HepG2 (cell line): ENCODE results near the gene IGF2. TPM values are rescaled to one million over a fixed set of nuclear protein-coding genes. Genes with fewer than 3 reads are reported as not detected.

ENCODE experiments used
- AFF4 ChIP-seq: sonication (generic); formaldehyde crosslinking; IDR thresholded peaks from 2 replicates; pipeline ENCODE4 v1.4.0; 2020; ENCODE audit warnings: missing genetic modification reagents
- HMGA1 ChIP-seq: sonication (generic); formaldehyde crosslinking; conservative IDR thresholded peaks from 2 replicates; pipeline ENCODE4 v1.4.0; 2020; ENCODE audit warnings: missing genetic modification reagents
- HNF1B ChIP-seq: sonication (generic); formaldehyde crosslinking; IDR thresholded peaks from 2 replicates; pipeline ENCODE4 v1.5.1; 2020; ENCODE audit warnings: mild to moderate bottlenecking, moderate library complexity, missing genetic modification reagents
- IRF2 ChIP-seq: IDR thresholded peaks from 2 replicates; pipeline ENCODE4 v1.6.1; 2018; ENCODE audit warnings: missing genetic modification reagents, missing compliant biosample characterization
- KDM2A ChIP-seq: sonication (generic); formaldehyde crosslinking; IDR thresholded peaks from 2 replicates; pipeline ENCODE4 v1.4.0; 2020; ENCODE audit warnings: low read depth, missing genetic modification reagents, borderline replicate concordance
- KLF9 ChIP-seq: IDR thresholded peaks from 2 replicates; pipeline ENCODE4 v1.6.1; 2016; ENCODE audit warnings: low read depth
- MEIS1 ChIP-seq: sonication (generic); formaldehyde crosslinking; IDR thresholded peaks from 2 replicates; pipeline ENCODE4 v1.9.0; 2021; ENCODE audit warnings: mild to moderate bottlenecking, missing genetic modification reagents, moderate library complexity, borderline replicate concordance
- MNT ChIP-seq: fragments of 450-650 bp; IDR thresholded peaks from 2 replicates; pipeline ENCODE4 v1.6.1; 2016
- MXD3 ChIP-seq: IDR thresholded peaks from 2 replicates; pipeline ENCODE4 v1.6.1; 2016; ENCODE audit warnings: mild to moderate bottlenecking, missing biosample characterization, missing genetic modification reagents
- MXD4 ChIP-seq: IDR thresholded peaks from 2 replicates; pipeline ENCODE4 v1.6.1; 2016; ENCODE audit warnings: mild to moderate bottlenecking, missing biosample characterization, missing genetic modification reagents
- RELA ChIP-seq: sonication (generic); formaldehyde crosslinking; IDR thresholded peaks from 2 replicates; pipeline ENCODE4 v1.4.0; 2020; ENCODE audit warnings: missing genetic modification reagents
- SP2 ChIP-seq: sonication (generic); formaldehyde crosslinking; IDR thresholded peaks from 2 replicates; pipeline ENCODE4 v1.5.1; 2020; ENCODE audit warnings: mild to moderate bottlenecking, missing genetic modification reagents
- U2AF2 ChIP-seq: fragments of 200-400 bp; formaldehyde crosslinking; IDR thresholded peaks from 2 replicates; pipeline ENCODE4 v1.6.1; 2017; ENCODE audit warnings: low read depth, mild to moderate bottlenecking, low read length
- ZBTB49 ChIP-seq: sonication (generic); formaldehyde crosslinking; IDR thresholded peaks from 2 replicates; pipeline ENCODE4 v1.4.0; 2020; ENCODE audit warnings: missing genetic modification reagents, borderline replicate concordance
- ZNF446 ChIP-seq: sonication (generic); formaldehyde crosslinking; IDR thresholded peaks from 2 replicates; pipeline ENCODE4 v1.5.0; 2020; ENCODE audit warnings: mild to moderate bottlenecking, missing genetic modification reagents
- ZNF562 ChIP-seq: sonication (generic); formaldehyde crosslinking; IDR thresholded peaks from 2 replicates; pipeline ENCODE4 v1.8.0; 2022; ENCODE audit warnings: missing genetic modification reagents, borderline replicate concordance
- ZNF614 ChIP-seq: IDR thresholded peaks from 2 replicates; pipeline ENCODE4 v1.6.1; 2018; ENCODE audit warnings: missing biosample characterization, missing genetic modification reagents, inconsistent platforms, borderline replicate concordance
- ZNF75D ChIP-seq: sonication (generic); formaldehyde crosslinking; IDR thresholded peaks from 2 replicates; pipeline ENCODE4 v1.8.1; 2023; ENCODE audit warnings: missing genetic modification reagents, mild to moderate bottlenecking, borderline replicate concordance
- ZNF761 ChIP-seq: sonication (generic); formaldehyde crosslinking; conservative IDR thresholded peaks from 2 replicates; pipeline ENCODE4 v1.4.0; 2020; ENCODE audit warnings: mild to moderate bottlenecking, missing genetic modification reagents
- ZNF775 ChIP-seq: sonication (generic); formaldehyde crosslinking; IDR thresholded peaks from 2 replicates; pipeline ENCODE4 v1.4.0; 2020; ENCODE audit warnings: missing genetic modification reagents, mild to moderate bottlenecking, moderate library complexity, borderline replicate concordance
- polyA plus RNA-seq, 8 experiments: library from polyadenylated mRNA; depleted of rRNA in 3 of 8; stranded (reverse) in 7 of 8; unstranded in 1 of 8; fragments of >200 nt; fragmentation: Illumina TruSeq in 4 of 8; extraction: Trizol in 4 of 8; gene quantifications; 2 replicates each; pipeline versions ENCODE4 v1.2.1 to v1.2.3, GENCODE V29; 2011 to 2016; ENCODE audit warnings: low read depth in 4 of 8, missing spikeins in 1 of 8, mixed read lengths in 1 of 8; ENCODE audit not compliant: insufficient read depth in 1 of 8
- total RNA-seq, 5 experiments: library from RNA; depleted of rRNA; stranded (reverse); fragments of >200 nt; fragmentation: Illumina TruSeq; extraction: Trizol; gene quantifications; 2 replicates each; pipeline ENCODE4 v1.2.3, GENCODE V29; 2016; ENCODE audit warnings: low read depth in 1 of 5

IGF2 gene
- total and polyA plus RNA-seq, 2 of the 13 experiments (the other 11 are each of a cell fraction or from before 2014, with no cell fraction given): 79.1 to 254 TPM

GRCh38 chr11:2156416-2157182, 17.4 kb upstream of the IGF2 start (continued):
- TF ChIP-seq MNT (no peak), MEIS1 (CRISPR knock-in tag) (no peak), HNF1B (no peak), IRF2 (CRISPR knock-in tag) (0 out of 2 replicates have a peak, but pooled peaks have one; percentile 27), MXD4 (no peak), ZNF761 (no peak), ZBTB49 (no peak), ZNF775 (CRISPR knock-in tag) (no peak), ZNF562 (CRISPR knock-in tag) (no peak), RELA (CRISPR knock-in tag) (0 out of 2 replicates have a peak, but pooled peaks have one; percentile 48), ZNF75D (no peak), MXD3 (CRISPR knock-in tag) (no peak), KLF9 (CRISPR knock-in tag) (no peak), KDM2A (CRISPR knock-in tag) (peak; percentile 46; the same call in 1 of the 2 replicates), SP2 (no peak), AFF4 (CRISPR knock-in tag) (no peak), HMGA1 (no peak), ZNF614 (no peak), ZNF446 (CRISPR knock-in tag) (0 out of 2 replicates have a peak, but pooled peaks have one; percentile 51), U2AF2 (no peak)
